Activated CD4-positive, alpha-beta T cell treated with anti-CD3 and anti-CD28 coated beads, Interleukin-2, amount 50 U/mL, for 16 hours (primary cell): ENCODE measurements around the gene DMPK.

Source experiments
- DNase-seq: peaks from one replicate; pipeline ENCODE4 v3.0.0-alpha.2; 2020

DMPK gene

DNA sequence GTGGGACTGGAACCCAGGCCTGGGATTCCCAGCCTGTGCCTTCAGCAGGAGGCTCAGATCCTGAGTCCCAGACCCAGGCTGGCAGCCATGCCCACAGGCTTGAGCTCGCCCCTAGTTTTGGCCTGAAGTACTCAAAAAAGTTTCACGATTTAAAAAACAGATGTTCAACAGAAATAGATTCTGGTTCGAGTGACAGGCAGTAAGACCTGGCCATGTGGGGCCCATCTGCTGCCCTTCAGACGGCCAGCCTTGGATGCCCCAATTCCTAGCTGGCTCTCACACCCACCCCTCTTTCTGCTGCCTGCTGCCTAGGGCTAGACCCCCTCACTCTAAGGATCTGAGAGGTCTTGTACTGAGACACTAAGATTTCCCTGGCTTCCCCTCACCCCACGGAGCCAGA, 2.8 kb upstream of the DMPK start:
- DNase-seq = no peak

GRCh38 chr19:45784096-45784495, 1.8 kb upstream of the DMPK start:
- no peak for DNase-seq

DNA sequence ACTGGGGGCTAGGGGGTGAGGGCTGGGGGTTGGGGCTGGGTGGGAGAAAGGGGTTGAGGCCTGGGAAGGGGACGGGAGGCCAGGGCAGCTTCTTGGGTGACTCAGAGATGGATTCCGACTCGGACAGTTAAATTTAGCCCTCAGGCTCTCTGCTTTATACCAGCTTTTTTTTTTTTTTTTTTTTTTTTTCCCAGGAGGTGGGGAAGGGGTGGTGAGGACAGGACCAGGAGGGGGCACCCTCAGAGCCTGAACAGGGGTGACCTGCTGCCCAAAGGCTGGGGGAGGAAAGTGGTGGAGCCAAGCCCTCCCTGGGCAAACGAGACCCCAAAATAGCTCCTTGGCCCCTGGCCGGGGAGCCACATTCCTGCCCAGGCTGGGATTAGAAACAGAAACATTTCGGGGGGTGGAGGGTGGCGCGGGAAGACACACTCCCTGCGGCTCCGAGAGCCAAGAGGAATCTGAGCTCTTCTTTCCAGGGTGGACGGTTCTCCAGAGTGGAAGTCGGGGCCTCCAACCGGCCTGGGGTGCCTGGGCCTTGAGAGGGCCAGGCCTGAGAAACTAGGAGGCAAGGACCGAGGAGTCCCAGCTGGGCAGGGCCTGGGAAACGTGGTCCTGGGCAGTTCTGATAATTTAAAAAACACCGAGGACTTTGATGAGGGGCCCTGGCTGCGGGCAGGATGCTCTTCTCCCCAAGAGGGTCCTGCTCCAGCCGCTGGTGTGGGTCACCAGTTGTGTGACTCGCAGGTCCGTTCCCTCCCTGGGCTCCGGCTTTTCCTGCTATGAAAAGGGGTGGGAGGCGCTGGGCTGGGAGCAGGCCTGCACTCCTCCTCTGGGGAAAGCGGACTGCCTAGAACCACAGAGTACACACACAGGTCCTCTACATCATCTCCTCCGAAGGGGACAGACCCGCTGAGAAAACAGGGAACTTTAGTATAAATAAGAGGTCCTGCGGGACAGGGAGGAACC, 813 bp upstream of the DMPK start:
- no peak for DNase-seq

GRCh38 chr19:45781214-45782161, 802 bp downstream of the DMPK start:
- no peak for DNase-seq

DNA sequence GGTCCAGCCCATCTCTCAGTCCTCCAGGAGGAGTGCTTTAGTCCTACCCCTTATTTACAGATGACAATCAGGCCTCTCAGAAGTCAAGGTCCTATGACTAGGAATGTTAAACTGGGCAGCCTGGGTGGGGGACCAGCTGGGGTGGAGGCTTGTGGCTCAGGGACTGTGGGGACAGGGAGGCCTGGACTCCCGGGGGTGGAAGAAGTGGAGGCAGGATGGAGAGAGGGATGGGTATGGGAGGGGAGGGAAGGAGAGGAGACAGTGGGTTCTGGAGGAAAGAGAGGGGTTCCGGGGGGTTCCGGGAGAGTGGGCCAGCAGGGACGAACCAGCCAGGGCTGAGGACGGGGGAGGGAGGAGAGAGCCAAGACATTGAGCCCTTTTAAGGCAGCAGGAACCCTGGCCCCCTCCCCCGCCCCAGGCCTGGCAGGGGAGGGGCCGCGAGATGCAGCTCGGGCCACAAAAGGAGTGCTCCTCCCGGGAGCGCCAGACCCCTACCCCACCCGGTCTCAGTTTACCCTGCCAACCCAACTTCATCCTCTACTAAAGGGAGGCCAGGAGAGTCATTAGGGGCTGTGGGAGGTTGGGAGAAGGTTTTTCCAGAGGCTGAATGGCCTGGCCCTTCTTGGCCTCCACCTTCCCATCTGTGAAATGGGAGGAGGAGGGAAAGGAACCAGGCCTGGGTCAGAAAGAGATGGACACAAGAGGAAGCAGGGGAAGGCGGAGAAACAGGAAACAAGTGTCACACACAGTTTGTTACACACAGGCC, 1.7 kb downstream of the DMPK start:
- DNase-seq = no peak

DNA sequence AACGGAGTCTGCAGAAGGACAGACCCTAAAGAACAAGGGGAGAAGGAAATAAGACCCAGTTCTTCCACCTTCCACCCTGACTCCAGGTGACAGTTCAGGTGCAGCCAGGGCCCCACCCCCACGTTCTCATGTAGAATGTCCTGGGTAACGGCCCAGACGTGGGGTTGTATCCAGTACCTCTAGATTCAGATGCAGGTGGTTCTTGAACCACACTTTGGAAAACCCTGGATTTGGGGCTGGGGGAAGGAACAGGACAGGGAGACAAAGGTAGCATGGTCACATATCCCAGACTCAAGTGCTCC, 2.2 kb downstream of the DMPK start:
- DNase-seq = no peak

GRCh38 chr19:45779231-45780145, 2.8 kb downstream of the DMPK start:
- peak; percentile 95 for DNase-seq

DNA sequence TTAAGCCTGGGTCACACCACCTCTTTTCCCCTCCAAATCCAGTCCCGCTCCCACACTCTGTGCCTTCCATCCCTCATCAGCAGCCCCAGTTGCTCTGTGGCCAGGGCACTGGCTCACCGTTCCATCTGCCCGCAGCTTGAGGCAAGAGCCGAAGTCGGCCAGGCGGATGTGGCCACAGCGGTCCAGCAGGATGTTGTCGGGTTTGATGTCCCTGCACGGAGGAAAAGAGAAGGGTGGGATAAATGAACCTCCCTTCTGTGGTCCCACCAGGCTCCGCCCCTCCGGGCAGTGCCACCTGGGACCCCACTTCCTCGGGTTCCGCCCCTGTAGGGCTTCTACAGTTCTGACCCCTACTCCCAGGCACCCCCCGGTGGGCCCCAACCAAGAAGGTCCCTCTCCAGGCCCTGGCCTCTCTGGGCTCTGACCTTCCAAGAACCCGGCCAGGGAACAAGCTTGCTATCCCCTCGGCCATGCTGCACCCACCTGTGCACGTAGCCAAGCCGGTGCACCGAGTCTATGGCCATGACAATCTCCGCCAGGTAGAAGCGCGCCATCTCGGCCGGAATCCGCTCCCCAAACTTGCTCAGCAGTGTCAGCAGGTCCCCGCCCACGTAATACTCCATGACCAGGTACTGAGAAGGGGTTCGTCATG, 4.2 kb downstream of the DMPK start:
- no peak for DNase-seq

DNA sequence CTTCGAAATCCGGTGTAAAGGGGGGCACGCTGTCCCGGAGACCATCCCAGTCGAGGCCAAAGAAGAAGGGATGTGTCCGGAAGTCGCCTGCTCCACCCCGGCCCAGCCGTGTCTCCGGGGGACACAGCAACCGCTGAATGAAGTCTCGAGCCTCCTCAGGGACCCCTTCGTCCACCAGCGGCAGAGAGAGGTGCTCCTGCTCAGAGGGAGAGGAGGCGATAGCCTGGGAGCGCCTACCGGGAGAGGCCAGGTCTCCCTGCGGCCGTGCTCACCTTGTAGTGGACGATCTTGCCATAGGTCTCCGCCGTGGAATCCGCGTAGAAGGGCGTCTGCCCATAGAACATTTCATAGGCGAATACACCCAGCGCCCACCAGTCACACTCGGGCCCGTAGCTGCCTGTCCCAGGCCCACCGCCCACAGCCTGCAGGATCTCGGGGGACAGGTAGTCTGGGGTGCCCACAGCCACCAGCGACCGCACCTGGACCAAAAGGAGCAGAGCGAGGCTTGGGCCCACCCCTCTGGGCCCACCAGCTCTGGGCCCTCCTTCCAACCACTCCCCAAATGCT, 4.8 kb downstream of the DMPK start:
- no peak for DNase-seq

DNA sequence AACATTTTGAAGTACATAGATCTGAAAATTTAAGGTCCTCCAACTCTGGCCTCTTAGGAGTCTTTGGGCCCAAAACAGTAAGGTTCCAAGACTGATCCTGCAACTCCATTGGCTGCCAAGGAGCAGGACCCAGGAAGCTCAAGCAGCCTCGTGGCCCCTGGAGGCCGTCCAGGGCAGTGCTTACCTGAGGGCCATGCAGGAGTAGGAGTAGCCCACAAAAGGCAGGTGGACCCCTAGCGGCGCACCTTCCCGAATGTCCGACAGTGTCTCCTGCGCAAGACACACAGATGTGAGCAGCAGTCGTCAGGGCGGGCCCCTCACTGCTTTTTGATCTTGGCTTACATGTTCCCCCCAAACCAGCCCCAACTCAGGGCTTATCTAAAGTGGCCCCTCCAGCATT, 7.5 kb downstream of the DMPK start:
- no peak for DNase-seq

DNA sequence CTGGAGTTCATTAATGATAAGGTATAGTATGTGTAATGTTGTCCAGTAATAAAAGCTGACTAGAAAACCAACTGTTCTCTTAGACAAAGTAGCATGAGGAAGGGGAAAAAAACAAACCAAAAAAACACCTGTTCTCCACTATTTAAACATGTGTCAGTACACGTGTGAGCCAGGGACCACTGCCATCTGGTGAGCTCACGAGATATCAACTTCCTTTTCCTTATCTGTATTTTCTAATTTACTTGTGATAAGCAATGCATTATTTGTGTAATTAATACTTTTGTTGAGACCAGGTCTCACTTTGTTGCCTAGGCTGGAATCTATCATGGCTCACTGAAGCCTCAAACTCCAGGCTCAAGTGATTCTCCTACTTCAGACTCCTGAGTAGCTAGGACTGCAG, 8.9 kb downstream of the DMPK start:
- DNase-seq = no peak

GRCh38 chr19:45772912-45773311, 9.4 kb downstream of the DMPK start:
- no peak for DNase-seq

DNA sequence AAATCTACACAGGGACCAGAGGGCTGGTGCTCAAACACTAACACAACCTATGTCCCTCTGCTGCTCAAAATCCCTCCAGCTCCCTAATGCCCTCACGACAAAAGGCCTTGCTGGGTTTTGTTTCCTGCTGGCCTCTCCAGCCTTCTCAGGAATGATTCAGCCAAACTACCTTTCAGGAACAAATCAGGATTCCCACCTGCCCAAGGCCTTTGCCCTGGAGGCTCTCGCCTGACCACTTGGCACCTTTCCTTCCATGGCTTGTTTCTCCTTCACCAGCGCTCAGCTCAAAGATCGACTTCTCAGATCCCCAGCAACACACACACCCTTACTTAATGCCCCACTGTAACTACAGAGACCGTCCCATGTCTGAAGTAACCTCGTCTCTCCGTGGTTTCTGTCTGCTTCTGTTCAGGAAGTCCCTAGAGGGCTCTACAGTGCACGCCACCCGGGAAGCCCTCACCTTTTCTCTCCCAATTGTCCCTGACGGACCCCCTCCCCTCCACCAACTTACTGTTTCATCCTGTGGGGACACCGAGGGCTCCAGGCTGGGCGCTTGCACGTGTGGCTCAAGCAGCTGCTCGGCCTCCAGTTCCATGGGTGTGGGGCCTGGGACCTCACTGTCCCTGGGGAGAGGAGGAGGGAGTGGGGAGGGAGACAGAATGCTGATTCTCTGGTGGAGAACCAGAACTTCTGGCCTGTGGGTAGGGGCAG, 10.0 kb downstream of the DMPK start:
- no peak for DNase-seq

GRCh38 chr19:45771311-45771933, 10.9 kb downstream of the DMPK start:
- DNase-seq = no peak

- peak; percentile 93 for DNase-seq
These were observed 11.8 kb downstream of the DMPK start for GRCh38 chr19:45770192-45771101.

- peak; percentile 28 for DNase-seq
These were observed 12.5 kb downstream of the DMPK start for GRCh38 chr19:45769821-45770191.

DNA sequence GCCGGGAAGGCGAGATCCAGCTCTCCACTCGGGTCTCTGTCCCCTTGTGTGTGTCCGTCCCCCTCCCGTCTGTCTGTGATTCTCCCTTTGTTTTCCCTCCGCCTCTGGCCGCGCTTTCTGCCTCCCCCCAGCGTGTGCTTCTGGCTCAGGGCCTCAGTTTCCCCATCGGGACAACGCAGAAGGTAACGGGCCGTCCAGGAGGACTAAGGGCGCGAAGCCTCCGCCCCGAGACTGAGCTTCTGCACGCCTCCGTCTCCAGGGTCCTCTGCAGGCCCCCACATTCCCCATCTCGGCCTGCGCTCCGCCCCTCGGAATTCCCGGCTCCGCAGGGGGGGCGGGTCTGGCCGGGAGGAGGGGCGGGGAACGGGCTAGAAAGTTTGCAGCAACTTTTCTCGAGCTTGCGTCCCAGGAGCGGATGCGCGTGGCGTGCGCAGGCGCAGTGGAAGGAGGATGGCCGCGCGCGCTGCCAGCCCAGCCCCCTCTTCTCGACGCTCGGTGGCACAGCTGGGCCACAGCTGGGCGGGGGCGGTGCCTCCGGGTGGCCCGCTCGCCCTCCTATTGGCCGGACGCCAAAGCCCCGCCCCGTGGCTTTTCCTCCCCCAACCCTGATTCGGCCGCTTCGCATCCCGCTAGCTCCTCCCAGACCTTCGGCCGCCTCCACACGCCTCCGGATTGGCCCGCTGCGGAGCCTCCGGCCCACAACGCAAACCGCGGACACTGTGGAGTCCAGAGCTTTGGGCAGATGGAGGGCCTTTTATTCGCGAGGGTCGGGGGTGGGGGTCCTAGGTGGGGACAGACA, 13.1 kb downstream of the DMPK start, which contains the start of gene SIX5:
TSS of gene SIX5 (minus strand) at position 269 of the 799 bp plus-strand sequence. CDS start 408 bp downstream, outside the sequence.
- peak; percentile 98 for DNase-seq

DNA sequence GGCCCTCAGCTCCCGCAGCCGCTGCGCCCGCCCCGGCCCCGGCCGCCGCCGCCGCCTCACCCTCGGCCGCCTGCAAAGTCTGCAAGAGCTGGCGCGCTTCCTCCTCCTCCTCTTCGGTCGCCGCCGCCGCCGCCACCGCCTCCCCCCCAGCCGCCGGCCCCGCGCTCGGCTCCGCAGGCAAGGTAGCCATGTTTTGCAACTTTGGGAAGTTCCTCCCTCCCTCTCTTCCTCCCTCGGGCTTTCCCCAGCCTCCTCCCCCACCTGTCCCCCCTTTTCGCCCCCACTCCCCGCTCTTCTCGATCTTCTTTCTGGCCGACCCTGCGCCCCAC, 13.7 kb downstream of the DMPK start:
- DNase-seq = peak; percentile 42
